Measurements from ENCODE around the gene CST7.
A peak's percentile ranks its signal among the peaks of the same experiment; 100 is the strongest.
"Not testable (repeated sequence)": the region's sequence is repeated elsewhere in the genome, so short reads cannot be mapped to it uniquely, and the experiment has no call there.

The CST7 gene

GRCh38 chr20:24916412-24916811, 32.7 kb upstream of the CST7 start:
- no peaks in the 10 kb centered on the region for H3K36me3 Mint-ChIP-seq (ENCODE audit: insufficient read depth)
- peaks cover 8 to 29% of the 10 kb centered on the region in 2 donors for H3K27me3 Mint-ChIP-seq
- ATAC-seq (replicated peaks) (no peak), DNase-seq (no peak)
- no peak overlapping the region for H3K4me3 Mint-ChIP-seq
- peaks cover 5 to 11% of the 10 kb centered on the region in 2 donors for H3K4me1 Mint-ChIP-seq (ENCODE audit: low read depth in 2 of 2)
- H3K27ac Mint-ChIP-seq = no peak overlapping the region
- no peaks in the 10 kb centered on the region for H3K9me3 Mint-ChIP-seq

- Mint-ChIP-seq H3K27me3 (peaks cover 8 to 33% of the 10 kb centered on the region in 2 donors), H3K9me3 (no peaks in the 10 kb centered on the region), H3K27ac (peak overlapping the region; percentile 8 to 32), H3K4me3 (peak overlapping the region in 1 of 2 donors; percentile 11), H3K36me3 (ENCODE audit: insufficient read depth) (no peaks in the 10 kb centered on the region), H3K4me1 (ENCODE audit: low read depth in 2 of 2) (peaks cover 5 to 11% of the 10 kb centered on the region in 2 donors)
- DNase-seq (no peak), ATAC-seq (replicated peaks) (no peak)
Measured at GRCh38 chr20:24917056-24917455, 32.0 kb upstream of the CST7 start.

- Mint-ChIP-seq H3K36me3 (ENCODE audit: insufficient read depth) (no peaks in the 10 kb centered on the region), H3K27me3 (peaks cover 8 to 30% of the 10 kb centered on the region in 2 donors), H3K4me1 (ENCODE audit: low read depth in 2 of 2) (peaks cover 5 to 11% of the 10 kb centered on the region in 2 donors), H3K4me3 (peak overlapping the region; percentile 31 to 73), H3K27ac (peak overlapping the region; percentile 46 to 85), H3K9me3 (no peaks in the 10 kb centered on the region)
- DNase-seq (peak; percentile 45 to 46 (median 46)), ATAC-seq (replicated peaks) (peak; percentile 88)
Measured at GRCh38 chr20:24917797-24918578, 31.1 kb upstream of the CST7 start.

GRCh38 chr20:24918579-24919566, 30.2 kb upstream of the CST7 start:
- Mint-ChIP-seq H3K4me3 (peak overlapping the region; percentile 31 to 73), H3K9me3 (no peaks in the 10 kb centered on the region), H3K4me1 (ENCODE audit: low read depth in 2 of 2) (peaks cover 5 to 11% of the 10 kb centered on the region in 2 donors), H3K27me3 (peaks cover 8 to 24% of the 10 kb centered on the region in 2 donors), H3K27ac (peak overlapping the region; percentile 46 to 85), H3K36me3 (ENCODE audit: insufficient read depth) (no peaks in the 10 kb centered on the region)
- DNase-seq (no peak), ATAC-seq (replicated peaks) (no peak)

GRCh38 chr20:24919665-24920064, 29.4 kb upstream of the CST7 start:
- H3K4me1 Mint-ChIP-seq (ENCODE audit: low read depth in 2 of 2) = peaks cover 5 to 11% of the 10 kb centered on the region in 2 donors
- peak overlapping the region in 1 of 2 donors; percentile 66 for H3K27ac Mint-ChIP-seq
- ATAC-seq (replicated peaks); DNase-seq; H3K9me3 Mint-ChIP-seq; H3K4me3 Mint-ChIP-seq; H3K36me3 Mint-ChIP-seq (ENCODE audit: insufficient read depth): not testable (repeated sequence)
- H3K27me3 Mint-ChIP-seq = peaks cover 8 to 24% of the 10 kb centered on the region in 2 donors

GRCh38 chr20:24920706-24921105, 28.4 kb upstream of the CST7 start:
- not testable (repeated sequence) for H3K9me3 Mint-ChIP-seq; ATAC-seq (replicated peaks); H3K36me3 Mint-ChIP-seq (ENCODE audit: insufficient read depth); H3K4me3 Mint-ChIP-seq; DNase-seq
- Mint-ChIP-seq H3K27me3 (peaks cover 8 to 24% of the 10 kb centered on the region in 2 donors), H3K4me1 (ENCODE audit: low read depth in 2 of 2) (peaks cover 5 to 11% of the 10 kb centered on the region in 2 donors), H3K27ac (peak overlapping the region in 1 of 2 donors; percentile 78)

- not testable (repeated sequence) for H3K27me3 Mint-ChIP-seq; DNase-seq; ATAC-seq (replicated peaks); H3K4me3 Mint-ChIP-seq; H3K9me3 Mint-ChIP-seq
- H3K4me1 Mint-ChIP-seq (ENCODE audit: low read depth in 2 of 2) = peaks cover 33 to 42% of the 10 kb centered on the region in 2 donors
- peak overlapping the region; percentile 92 to 96 for H3K27ac Mint-ChIP-seq
- H3K36me3 Mint-ChIP-seq (ENCODE audit: insufficient read depth) = peaks cover 11% of the 10 kb centered on the region
Measured at GRCh38 chr20:24929259-24929658, 19.8 kb upstream of the CST7 start.

GRCh38 chr20:24929867-24930723, 19.0 kb upstream of the CST7 start:
- Mint-ChIP-seq H3K4me1 (ENCODE audit: low read depth in 2 of 2) (peaks cover 36 to 42% of the 10 kb centered on the region in 2 donors), H3K4me3 (peak overlapping the region; percentile 71 to 74), H3K36me3 (ENCODE audit: insufficient read depth) (peaks cover 11% of the 10 kb centered on the region), H3K27ac (peak overlapping the region; percentile 92 to 96)
- DNase-seq (peak in 2 of 3 experiments; percentile 36 to 44), ATAC-seq (replicated peaks) (peak; percentile 84)
- H3K9me3 Mint-ChIP-seq, H3K27me3 Mint-ChIP-seq: not testable (repeated sequence)

- peaks cover 36 to 42% of the 10 kb centered on the region in 2 donors for H3K4me1 Mint-ChIP-seq (ENCODE audit: low read depth in 2 of 2)
- not testable (repeated sequence) for DNase-seq; H3K9me3 Mint-ChIP-seq; H3K27me3 Mint-ChIP-seq; ATAC-seq (replicated peaks)
- H3K36me3 Mint-ChIP-seq (ENCODE audit: insufficient read depth) = peaks cover 11% of the 10 kb centered on the region
- peak overlapping the region; percentile 92 to 96 for H3K27ac Mint-ChIP-seq
- H3K4me3 Mint-ChIP-seq = peak overlapping the region; percentile 71 to 74
Measured at GRCh38 chr20:24930724-24931688, 18.1 kb upstream of the CST7 start.

GRCh38 chr20:24931893-24932292, 17.2 kb upstream of the CST7 start:
- not testable (repeated sequence) for DNase-seq; ATAC-seq (replicated peaks); H3K9me3 Mint-ChIP-seq; H3K27me3 Mint-ChIP-seq
- Mint-ChIP-seq H3K36me3 (ENCODE audit: insufficient read depth) (peaks cover 11% of the 10 kb centered on the region), H3K4me3 (peak overlapping the region; percentile 71 to 74), H3K27ac (peak overlapping the region; percentile 92 to 96), H3K4me1 (ENCODE audit: low read depth in 2 of 2) (peaks cover 44 to 51% of the 10 kb centered on the region in 2 donors)

GRCh38 chr20:24933266-24933908, 15.7 kb upstream of the CST7 start:
- peak overlapping the region; percentile 92 to 96 for H3K27ac Mint-ChIP-seq
- H3K4me1 Mint-ChIP-seq (ENCODE audit: low read depth in 2 of 2) = peaks cover 45 to 57% of the 10 kb centered on the region in 2 donors
- ATAC-seq (replicated peaks) = no peak
- H3K4me3 Mint-ChIP-seq = no peak overlapping the region
- no peak for DNase-seq
- no peaks in the 10 kb centered on the region for H3K27me3 Mint-ChIP-seq
- no peaks in the 10 kb centered on the region for H3K9me3 Mint-ChIP-seq
- peaks cover 11% of the 10 kb centered on the region for H3K36me3 Mint-ChIP-seq (ENCODE audit: insufficient read depth)

Data from effector memory CD8-positive, alpha-beta T cell (primary cell).